Activated B cell treated with CpG ODN at 0.5 μM for 24 hours (primary cell): ENCODE data around the gene LAT. TPM values are rescaled to one million over a fixed set of nuclear protein-coding genes. Genes with fewer than 3 reads are reported as not detected.

Experiments
- ATAC-seq: fragments of 200-7000 bp; cut with Tn5 transposase; one replicate; pipeline ENCODE4 v1.10.0; 2021; ENCODE audit warnings: low read depth, mild to moderate bottlenecking, moderate library complexity
- CTCF ChIA-PET: fragments of 350-600 bp; sonication (Branson Sonifier 250); formaldehyde crosslinking; loops from one replicate; lab custom pipeline; 2021; ENCODE audit warnings: antibody characterized with exemption; lab: Charles Lee
- POLR2A ChIA-PET: fragments of 350-600 bp; sonication (Branson Sonifier 250); formaldehyde crosslinking; loops from one replicate; lab custom pipeline; 2021; ENCODE audit warnings: antibody characterized with exemption; lab: Charles Lee
- DNase-seq: peaks from one replicate; pipeline ENCODE4 v3.0.0; 2022
- H3K27ac Mint-ChIP-seq: one replicate; pipeline ENCODE4 v1.8.0; 2020; ENCODE audit warnings: mixed read lengths
- H3K27me3 Mint-ChIP-seq: one replicate; pipeline ENCODE4 v1.8.0; 2021; ENCODE audit warnings: mixed read lengths
- H3K36me3 Mint-ChIP-seq: one replicate; pipeline ENCODE4 v1.8.0; 2021; ENCODE audit warnings: low read depth, mixed read lengths
- H3K4me1 Mint-ChIP-seq: one replicate; pipeline ENCODE4 v1.8.0; 2021; ENCODE audit warnings: mixed read lengths
- H3K4me3 Mint-ChIP-seq: one replicate; pipeline ENCODE4 v1.8.0; 2020; ENCODE audit warnings: mild to moderate bottlenecking, mixed read lengths
- H3K9me3 Mint-ChIP-seq: one replicate; pipeline ENCODE4 v1.8.0; 2020; ENCODE audit warnings: mixed read lengths
- CTCF ChIP-seq: fragments of 200-600 bp; IDR thresholded peaks from one replicate; pipeline ENCODE4 v1.8.0; 2022; ENCODE audit warnings: antibody characterized with exemption, mild to moderate bottlenecking
- intact Hi-C: fragments of 100-400 bp; cut with micrococcal nuclease; formaldehyde crosslinking; loops from one replicate; pipeline ENCODE4 v1.15.1; 2024
- total RNA-seq: library from RNA; stranded (reverse); gene quantifications from 2 replicates; pipeline ENCODE4 v1.2.3, GENCODE V29; 2022

Gene LAT
- total RNA-seq, 1 donor from 2014 or later: 6.2 TPM

GRCh38 chr16:29011112-29011511 is 26.3 kb downstream of the LAT start:
- POLR2A ChIA-PET: no interaction called here
- Mint-ChIP-seq H3K4me3 (no peak overlapping the region), H3K9me3 (no peaks in the 10 kb centered on the region), H3K4me1 (peaks cover 2% of the 10 kb centered on the region), H3K27me3 (peaks cover 12% of the 10 kb centered on the region), H3K36me3 (no peaks in the 10 kb centered on the region), H3K27ac (no peak overlapping the region)
- CTCF ChIA-PET: no interaction called here
- no peak for TF ChIP-seq CTCF
- ATAC-seq (no peak), DNase-seq (no peak)
- intact Hi-C loops: no loop called here

- Mint-ChIP-seq H3K27ac (no peak overlapping the region), H3K4me1 (peaks cover 2% of the 10 kb centered on the region), H3K36me3 (no peaks in the 10 kb centered on the region), H3K4me3 (no peak overlapping the region), H3K9me3 (no peaks in the 10 kb centered on the region), H3K27me3 (peaks cover 12% of the 10 kb centered on the region)
- no peak for ATAC-seq
- ChIA-PET CTCF (no interaction called here), POLR2A (no interaction called here)
- intact Hi-C loops: no loop called here
- no peak for TF ChIP-seq CTCF
- DNase-seq: no peak
Measured at GRCh38 chr16:29011851-29012250, 27.0 kb downstream of the LAT start.

- no peaks in the 10 kb centered on the region for H3K36me3 Mint-ChIP-seq
- no peaks in the 10 kb centered on the region for H3K9me3 Mint-ChIP-seq
- CTCF ChIA-PET: no interaction called here
- peaks cover 2% of the 10 kb centered on the region for H3K4me1 Mint-ChIP-seq
- ATAC-seq (no peak), DNase-seq (no peak)
- POLR2A ChIA-PET: no interaction called here
- intact Hi-C loops: no loop called here
- no peak overlapping the region for H3K4me3 Mint-ChIP-seq
- no peak for TF ChIP-seq CTCF
- H3K27ac Mint-ChIP-seq: no peak overlapping the region
- peaks cover 7% of the 10 kb centered on the region for H3K27me3 Mint-ChIP-seq
Measured at GRCh38 chr16:29012913-29013553, 28.2 kb downstream of the LAT start.

- DNase-seq: no peak
- H3K27me3 Mint-ChIP-seq: no peaks in the 10 kb centered on the region
- POLR2A ChIA-PET: no interaction called here
- no peaks in the 10 kb centered on the region for H3K4me1 Mint-ChIP-seq
- CTCF ChIA-PET: no interaction called here
- H3K9me3 Mint-ChIP-seq: no peaks in the 10 kb centered on the region
- ATAC-seq: no peak
- H3K27ac Mint-ChIP-seq: no peak overlapping the region
- H3K4me3 Mint-ChIP-seq: no peak overlapping the region
- intact Hi-C loops: no loop called here
- no peak for TF ChIP-seq CTCF
- H3K36me3 Mint-ChIP-seq: no peaks in the 10 kb centered on the region
Measured at GRCh38 chr16:29014561-29015069, 29.8 kb downstream of the LAT start.

- Mint-ChIP-seq H3K4me1 (no peaks in the 10 kb centered on the region), H3K36me3 (no peaks in the 10 kb centered on the region), H3K27me3 (peaks cover 19% of the 10 kb centered on the region), H3K4me3 (no peak overlapping the region), H3K9me3 (no peaks in the 10 kb centered on the region), H3K27ac (no peak overlapping the region)
- DNase-seq (no peak), ATAC-seq (no peak)
- POLR2A ChIA-PET: interaction anchor here (0.7 kb wide), 1 partner anchor 819 kb away, joined by 5 read pairs; no protein-coding TSS in a partner anchor
- CTCF ChIA-PET: no interaction called here
- no peak for TF ChIP-seq CTCF
- intact Hi-C loops: no loop called here
Measured at GRCh38 chr16:29022196-29022595, 37.3 kb downstream of the LAT start.
